ENCODE measurements around the gene TEX13D.
"Not testable (repeated sequence)": the region's sequence is repeated elsewhere in the genome, so short reads cannot be mapped to it uniquely, and the experiment has no call there.

TEX13D gene

DNA sequence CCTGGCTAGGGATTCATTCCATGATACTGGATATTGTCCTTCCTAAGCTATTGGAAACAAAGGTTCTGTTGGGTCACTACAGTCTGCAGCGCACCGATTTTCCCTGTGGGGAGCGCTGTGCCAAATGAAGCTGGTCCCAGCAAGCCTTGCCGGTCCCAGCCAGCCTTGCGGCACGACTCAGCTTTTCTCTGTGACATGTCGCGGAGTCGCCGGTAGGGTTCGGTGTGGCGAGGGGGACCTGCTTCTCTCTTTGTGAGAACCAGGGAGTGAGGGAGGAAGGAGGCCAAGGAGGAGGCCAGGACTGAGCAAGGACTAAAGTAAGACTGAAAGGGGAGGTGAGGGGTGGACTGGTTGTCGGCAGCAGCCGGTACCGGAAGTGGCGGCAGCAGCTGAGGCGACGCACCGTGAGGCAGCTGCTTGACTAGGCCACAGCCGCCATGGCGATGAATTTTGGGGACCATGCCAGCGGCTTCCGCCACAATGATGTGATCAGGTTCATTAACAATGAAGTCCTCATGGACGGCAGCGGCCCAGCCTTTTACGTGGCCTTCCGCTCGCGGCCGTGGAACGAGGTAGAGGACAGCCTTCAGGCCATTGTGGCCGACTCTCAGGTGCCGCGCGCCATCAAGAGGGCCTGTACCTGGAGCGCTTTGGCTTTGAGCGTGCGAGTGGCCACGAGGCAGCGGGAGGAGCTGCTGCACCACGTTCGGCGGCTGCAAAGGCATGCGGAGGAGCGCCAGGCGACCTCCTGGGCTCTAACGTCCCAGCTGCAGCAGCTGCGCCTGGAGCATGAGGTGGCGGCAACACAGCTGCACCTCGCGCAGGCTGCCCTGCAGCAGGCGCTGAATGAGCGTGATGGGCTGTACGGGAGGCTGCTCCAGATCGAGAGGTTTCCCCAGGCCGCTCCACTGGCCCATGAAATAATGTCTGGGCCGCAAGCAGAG lies at the start of gene TEX13D:
TSS of gene TEX13D (plus strand) at position 180 of the 944 bp plus-strand sequence. CDS start at position 438, 258 bp downstream.
- no peak for DNase-seq (ENCODE audit: low read depth)
- no peak within 1 kb of the TSS for H3K4me3 ChIP-seq (ENCODE audit: low read depth, low read length)

DNA sequence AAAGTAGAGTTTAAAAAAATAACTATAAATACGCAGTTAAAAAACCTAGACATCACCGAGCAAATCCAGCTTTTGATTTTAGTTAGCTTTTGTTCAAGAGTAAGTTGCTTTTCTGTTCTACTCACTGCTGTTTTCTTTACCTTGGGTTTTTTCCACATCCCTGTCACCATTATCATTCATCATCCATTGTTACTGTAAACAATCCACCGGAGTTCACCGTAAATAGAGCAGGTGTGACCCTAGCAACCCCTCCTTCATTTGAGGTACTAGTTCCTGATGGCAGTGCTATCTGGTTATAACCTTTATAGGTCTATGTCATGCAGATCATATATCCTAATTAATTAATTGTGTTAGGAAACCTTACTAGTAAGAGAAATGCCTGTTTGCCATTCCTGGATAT lies 43.0 kb upstream of the TEX13D start:
- no peak overlapping the region for H3K4me3 ChIP-seq (ENCODE audit: low read depth, low read length)
- no peak for DNase-seq (ENCODE audit: low read depth)

DNA sequence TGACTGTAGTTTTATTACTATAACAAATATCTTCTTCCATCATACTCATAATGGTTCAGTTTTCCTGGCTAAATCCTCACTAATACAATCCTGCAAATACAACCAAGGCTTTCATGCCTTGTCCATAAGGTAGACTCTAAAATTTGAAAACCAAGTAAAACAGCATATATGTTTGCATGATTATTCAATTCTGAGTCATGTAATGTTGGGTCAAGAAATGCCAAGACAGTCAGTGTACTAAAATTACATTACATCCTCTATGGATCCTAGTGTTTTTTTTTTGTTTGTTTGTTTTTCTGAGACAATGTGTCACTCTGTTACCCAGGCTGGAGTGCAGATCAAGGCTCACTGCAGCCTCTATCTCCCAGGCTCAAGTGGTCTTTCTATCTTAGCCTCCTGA lies 38.6 kb upstream of the TEX13D start:
- no peak overlapping the region for H3K4me3 ChIP-seq (ENCODE audit: low read depth, low read length)
- DNase-seq (ENCODE audit: low read depth), result no peak

DNA sequence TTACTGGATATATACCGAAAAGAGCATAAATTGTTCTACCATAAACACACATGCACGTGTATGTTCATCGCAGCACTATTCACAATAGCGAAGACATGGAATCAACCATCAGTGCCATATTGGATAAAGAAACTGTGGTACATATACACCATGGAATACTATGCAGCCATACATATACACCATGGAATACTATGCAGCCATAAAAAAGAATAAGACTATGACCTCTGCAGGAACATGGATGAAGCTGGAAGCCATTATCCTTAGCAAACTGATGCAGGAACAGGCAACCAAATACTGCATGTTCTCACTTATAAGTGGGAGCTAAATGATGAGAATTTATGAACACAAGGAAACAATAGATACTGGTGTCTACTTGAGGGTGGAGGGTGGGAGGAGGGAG lies 33.1 kb upstream of the TEX13D start:
- H3K4me3 ChIP-seq (ENCODE audit: low read depth, low read length); DNase-seq (ENCODE audit: low read depth): not testable (repeated sequence)

DNA sequence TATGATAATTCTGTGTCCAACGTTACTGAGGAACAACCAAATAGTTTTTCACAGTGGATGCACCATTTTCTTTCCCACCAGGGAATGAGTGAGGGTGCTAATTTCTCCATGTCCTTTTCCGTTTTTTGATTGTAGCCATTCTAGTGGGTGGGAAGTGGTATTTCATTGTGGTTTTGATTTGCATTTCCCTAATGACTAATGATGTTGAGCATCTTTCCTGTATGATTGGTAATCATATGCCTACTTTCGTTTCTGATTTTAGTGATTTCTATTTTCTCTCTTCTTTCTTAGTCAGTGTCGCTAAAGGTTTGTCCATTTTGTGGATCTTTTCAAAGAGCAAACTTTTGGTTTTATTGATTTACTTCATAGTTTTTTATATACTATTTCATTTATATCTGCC lies 32.1 kb upstream of the TEX13D start:
- no peak overlapping the region for H3K4me3 ChIP-seq (ENCODE audit: low read depth, low read length)
- no peak for DNase-seq (ENCODE audit: low read depth)

DNA sequence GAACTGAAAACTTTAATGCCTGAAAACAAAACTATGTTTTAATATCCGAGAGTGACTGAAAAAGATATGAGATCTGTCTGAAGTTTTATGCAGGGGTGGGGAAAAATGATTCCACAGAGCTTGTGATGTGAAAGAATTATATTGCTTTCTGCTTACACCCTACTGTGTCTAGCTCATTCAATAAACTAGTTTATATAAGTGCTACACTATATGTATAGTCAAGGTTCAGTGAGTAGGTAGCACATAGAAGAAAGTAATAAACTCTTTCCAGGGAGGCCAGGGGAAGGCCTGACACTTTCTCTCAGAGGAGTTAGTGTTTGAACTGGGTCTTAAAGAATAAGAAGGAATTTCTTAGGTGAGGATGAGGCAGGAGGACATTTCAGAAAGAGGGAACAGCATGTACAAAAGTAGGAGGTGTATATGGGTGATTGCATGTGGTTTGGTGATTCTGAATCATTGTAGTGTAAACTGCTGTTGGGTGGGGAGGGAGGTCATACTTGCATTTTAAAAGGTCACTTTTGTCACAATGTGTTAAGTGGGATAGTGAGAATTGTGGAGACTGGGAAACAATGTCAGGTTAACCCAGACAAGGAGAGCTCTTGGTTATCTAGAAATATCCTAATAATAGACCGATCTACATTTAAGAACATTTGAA lies 25.1 kb upstream of the TEX13D start:
- DNase-seq (ENCODE audit: low read depth), result no peak
- no peak overlapping the region for H3K4me3 ChIP-seq (ENCODE audit: low read depth, low read length)

DNA sequence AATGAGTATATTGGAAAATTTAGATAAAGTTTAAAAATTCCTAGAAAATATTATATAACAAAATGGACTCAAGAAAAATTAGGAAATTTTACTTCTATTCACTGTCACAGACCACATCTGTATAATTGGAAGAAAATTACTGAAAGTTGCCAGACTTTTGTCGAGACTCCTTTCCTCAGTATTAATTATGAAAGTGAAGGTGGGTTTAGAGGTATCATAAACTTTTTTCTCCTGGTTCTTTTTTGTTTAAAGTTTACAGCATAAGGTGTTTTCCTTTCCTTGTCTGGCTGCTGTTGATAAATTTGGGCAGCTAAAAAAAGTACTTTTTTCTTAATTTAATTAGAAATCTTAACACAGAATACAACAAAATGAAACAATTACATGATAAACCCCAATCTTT lies 6.7 kb upstream of the TEX13D start:
- H3K4me3 ChIP-seq (ENCODE audit: low read depth, low read length), result no peak overlapping the region
- DNase-seq (ENCODE audit: low read depth), result no peak

DNA sequence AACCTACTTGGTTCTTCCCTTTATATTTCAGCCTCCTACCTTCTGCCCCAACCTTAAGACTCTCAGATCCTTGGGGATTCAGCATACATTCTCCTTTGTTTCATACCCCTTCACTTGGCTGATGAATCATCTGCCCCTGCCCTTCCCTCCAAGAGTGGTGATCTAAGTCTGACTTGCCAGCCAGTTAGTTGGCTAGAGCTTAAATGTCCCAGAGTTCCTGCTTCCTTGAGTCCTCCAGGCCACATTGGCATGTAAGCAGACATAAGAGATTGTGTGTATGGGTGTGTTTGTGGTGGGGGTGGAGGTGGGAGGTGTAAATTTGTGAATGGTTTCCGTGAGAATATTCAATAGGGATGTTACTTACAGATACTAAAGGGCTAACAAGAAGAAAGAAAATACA lies 3.7 kb upstream of the TEX13D start:
- no peak overlapping the region for H3K4me3 ChIP-seq (ENCODE audit: low read depth, low read length)
- peak; percentile 14 for DNase-seq (ENCODE audit: low read depth)

DNA sequence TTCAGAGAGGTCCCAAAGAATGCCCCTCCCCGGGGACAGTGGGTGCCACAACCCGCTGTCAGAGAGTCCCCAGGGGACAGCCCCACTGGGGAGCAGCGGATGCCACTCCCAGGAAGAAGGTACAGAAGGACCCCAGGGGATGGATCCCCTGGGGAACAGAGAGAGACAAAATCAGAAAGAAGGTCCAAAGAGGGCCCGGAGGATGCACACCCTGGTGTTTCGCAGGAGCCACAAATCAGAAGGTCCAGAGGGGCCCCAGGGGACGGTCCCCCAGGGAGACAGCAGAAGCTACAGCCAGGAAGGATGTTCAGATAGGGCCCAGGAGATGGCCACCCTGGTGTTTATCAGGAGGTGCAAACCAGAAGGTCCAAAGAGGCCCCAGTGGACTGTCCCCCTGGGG lies 1.4 kb downstream of the TEX13D start:
- H3K4me3 ChIP-seq (ENCODE audit: low read depth, low read length), result no peak overlapping the region
- DNase-seq (ENCODE audit: low read depth), result no peak

DNA sequence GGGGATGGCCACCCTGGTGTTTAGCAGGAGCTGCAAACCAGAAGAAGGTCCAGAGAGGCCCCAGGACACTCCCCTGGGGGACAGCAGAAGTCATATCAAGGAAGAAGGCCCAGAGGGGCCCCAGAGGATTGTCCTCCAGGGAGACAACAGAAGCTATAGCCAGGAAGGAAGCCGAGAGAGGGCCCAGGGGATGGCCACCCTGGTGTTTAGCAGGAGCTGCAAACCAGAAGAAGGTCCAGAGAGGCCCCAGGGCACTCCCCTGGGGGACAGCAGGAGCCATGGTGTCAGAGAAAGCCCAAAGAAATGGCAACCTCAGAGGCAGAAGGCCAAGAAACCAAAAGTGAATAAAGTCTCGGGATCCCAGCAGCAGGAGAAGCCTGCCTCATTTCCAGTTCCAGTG lies 2.1 kb downstream of the TEX13D start:
- not testable (repeated sequence) for H3K4me3 ChIP-seq (ENCODE audit: low read depth, low read length); DNase-seq (ENCODE audit: low read depth)

DNA sequence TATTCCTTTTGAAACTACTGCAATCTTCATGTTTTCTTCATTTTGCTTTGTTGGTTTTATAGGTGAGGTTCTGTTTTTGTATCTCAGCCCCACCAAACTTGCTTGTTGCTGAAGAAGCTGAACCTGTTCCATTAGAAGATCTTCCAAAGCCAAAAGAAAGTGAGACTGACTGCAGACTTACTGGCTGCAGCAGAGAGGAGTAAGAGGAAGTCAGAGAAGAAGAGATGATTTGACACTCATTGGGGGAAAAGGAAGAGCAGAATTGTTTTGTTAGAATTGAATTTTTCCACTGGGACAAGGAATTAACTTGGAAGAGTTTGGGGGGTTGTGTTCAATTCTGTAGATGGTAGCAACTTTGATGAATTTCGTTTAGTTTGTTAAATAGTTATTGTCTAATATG lies 3.1 kb downstream of the TEX13D start:
- H3K4me3 ChIP-seq (ENCODE audit: low read depth, low read length), result no peak overlapping the region
- no peak for DNase-seq (ENCODE audit: low read depth)

DNA sequence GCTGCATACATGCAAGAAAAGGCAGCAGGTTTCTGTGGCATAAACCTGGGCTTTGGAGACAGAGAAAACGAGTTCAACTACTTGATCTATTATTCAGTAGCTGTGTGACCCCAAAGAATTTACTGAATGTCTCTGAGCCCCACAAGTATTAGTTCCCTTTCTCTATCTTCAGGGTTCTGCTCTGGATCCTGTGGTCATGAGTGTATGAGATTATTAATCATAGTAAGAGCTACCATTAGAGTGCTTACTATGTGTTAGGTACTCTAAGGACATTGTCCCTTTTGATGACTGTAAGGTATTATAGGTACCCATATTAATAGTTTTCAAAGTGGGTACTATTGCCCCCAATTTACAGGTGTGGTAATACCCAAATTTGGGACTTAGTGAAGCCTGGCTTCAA lies 5.5 kb downstream of the TEX13D start:
- DNase-seq (ENCODE audit: low read depth), result no peak
- no peak overlapping the region for H3K4me3 ChIP-seq (ENCODE audit: low read depth, low read length)

DNA sequence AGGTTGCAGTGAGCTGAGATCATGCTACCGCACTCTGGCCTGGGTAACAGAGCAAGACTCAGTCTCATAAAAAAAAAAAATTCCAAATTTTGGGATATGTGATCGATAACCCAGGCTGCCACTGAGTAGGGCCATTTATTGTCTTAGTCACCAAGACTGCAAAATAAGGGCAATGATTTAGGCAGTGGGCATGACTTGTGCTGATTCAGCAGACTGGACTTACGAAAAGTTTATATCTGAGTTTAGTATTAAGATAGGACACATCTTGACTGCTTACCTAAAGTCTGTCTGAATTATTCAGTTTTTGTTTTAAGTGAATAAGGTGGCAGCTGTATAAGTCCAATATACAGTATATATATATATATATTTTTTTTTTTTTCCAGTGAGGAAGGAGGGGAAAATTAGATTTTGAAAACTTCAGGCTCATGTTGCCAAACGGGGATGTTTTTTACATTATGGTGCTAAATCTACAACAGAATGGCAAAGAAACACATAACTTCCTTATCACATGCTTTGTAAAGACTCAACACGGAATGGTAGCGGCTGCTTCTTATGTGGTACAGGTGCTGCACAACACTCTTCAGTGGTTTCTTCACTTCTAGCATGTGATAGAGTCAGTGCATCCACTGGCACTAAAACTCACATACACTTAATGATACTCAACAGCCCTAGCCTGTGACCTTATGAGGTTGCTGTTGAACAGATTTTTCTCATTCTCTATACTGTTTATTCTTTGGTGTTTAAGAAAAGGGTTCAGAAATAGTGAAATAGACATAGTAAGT lies 6.5 kb downstream of the TEX13D start:
- no peak for DNase-seq (ENCODE audit: low read depth)
- H3K4me3 ChIP-seq (ENCODE audit: low read depth, low read length), result no peak overlapping the region

DNA sequence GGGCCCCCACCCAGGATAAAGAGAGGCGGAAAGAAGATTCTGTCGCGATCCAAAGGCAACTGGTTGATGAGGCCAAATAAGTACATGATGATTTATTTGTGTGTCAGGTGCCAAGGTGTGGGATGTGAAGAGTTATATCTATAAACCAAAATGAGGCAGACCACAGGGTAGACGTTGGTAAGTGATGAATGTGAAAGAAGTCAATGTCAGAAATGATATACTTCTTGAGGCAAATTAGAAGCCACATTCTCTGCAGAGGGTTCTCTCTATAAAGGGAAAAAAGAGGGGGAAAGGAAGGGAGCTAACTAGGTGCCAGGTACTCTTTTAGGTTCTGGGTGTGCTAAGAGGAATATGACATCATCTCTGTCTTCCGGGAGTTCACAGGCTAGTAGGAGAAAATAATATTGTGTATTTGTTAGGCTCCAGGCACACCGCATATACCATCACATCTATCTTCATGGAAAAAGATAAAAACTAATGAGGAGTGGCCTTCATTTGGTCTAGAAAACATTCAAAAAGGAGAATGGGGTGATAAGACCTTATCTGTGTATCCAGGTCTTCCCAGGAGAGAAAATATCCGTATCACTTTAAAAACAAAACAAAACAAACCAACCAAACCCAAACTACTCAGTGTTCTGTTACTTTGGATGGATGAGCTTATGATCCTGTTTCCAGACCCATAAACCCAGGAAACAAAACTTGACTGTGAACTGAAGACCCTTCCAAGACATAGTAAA lies 9.1 kb downstream of the TEX13D start:
- DNase-seq (ENCODE audit: low read depth), result no peak
- no peak overlapping the region for H3K4me3 ChIP-seq (ENCODE audit: low read depth, low read length)

DNA sequence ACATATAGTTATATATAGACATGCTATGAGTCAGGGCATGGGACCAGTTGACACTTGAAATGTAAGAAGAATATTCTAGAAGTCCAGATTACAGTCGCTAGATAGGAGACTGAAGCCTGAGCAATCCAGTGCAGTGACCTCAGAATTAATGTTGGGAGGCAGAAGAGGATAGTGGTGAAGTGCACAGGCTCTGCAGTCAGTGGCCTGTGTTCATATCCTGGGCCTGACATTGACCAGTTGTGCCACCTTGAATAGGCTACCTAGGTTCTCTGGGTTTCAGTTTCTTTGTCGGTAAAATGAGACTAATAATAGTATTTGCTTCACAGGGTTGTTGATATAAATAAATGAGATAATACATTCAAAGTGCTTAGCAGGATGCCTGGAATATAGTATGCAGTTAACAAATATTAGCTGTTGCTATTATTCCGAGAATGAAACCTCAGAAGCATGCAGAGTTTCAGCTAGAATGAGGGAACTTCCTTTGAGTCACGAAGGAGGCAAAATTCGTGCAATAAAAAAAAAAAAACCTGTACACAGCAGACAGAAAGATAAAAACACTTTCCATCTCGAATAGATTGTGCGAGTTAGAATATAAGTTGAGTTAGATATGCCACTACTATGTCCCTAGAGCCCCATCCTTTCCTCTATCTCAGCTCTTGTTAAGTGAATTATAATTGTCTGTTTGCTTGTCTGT lies 9.9 kb downstream of the TEX13D start:
- no peak for DNase-seq (ENCODE audit: low read depth)
- no peak overlapping the region for H3K4me3 ChIP-seq (ENCODE audit: low read depth, low read length)

DNA sequence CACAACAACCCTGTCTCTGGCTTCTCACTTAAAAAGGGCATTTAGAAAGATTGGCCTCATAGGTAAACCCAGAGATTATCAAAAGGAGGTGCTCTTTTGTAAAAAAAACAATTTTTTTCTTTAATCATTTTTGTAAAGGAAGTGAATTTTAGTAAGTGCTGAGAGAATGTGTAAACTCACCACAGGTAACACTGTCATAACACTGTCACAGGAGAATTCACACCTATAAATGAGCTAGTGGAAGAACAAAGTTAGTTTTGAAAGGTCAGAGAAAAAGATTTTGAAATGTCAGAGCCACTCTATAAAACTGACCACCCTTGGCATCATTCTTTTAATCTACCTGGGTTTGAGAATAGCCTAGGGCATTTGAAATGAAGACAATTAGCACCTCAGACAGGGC lies 10.6 kb downstream of the TEX13D start:
- no peak for DNase-seq (ENCODE audit: low read depth)
- no peak overlapping the region for H3K4me3 ChIP-seq (ENCODE audit: low read depth, low read length)

DNA sequence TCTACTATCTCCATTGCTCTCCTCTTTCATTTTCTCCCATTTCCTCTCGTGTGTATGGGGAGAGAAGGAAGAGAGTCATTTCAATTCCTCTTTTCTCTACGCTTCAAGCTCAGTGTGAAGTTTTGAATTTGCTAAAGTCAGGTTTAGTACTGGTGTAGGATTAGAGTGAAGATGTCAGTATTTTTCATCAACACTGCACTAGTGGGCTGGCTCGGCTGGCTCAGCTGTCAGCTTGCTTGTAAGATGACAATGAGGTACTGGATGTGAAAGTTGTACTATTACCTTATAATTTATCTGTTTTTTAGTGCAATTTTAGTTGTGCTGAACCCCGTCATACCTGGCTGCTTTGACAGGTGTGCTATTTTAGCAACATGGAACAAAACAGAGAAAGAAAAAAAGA lies 11.8 kb downstream of the TEX13D start:
- H3K4me3 ChIP-seq (ENCODE audit: low read depth, low read length), result no peak overlapping the region
- DNase-seq (ENCODE audit: low read depth), result no peak

DNA sequence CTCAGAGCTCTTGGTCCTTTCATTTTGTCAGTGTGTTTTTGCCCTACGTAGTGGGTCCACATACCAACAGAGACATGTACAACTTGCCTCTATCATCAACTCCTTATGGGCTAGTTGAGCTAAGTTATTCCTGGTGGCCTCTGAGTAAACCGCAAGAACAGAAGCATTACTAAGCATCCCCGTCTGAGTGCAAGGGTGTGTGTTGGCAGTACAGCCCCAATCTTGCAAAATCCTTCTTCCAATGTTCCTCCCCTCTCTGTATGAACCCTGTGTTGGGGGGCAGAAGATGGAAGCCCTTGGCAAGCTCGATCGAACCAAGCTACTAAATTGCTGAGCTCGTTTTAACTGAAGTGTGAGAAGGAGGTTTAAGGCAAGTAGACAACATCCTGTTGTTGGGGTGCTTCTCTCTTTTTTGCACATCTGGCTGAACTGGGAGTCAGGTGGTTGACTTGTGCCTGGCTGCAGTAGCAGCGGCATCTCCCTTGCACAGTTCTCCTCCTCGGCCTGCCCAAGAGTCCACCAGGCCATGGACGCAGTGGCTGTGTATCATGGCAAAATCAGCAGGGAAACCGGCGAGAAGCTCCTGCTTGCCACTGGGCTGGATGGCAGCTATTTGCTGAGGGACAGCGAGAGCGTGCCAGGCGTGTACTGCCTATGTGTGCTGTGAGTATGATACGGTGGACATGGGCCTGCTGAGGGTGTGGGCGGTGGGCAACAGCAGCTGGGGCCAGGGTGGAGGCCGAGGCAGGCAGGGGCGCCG lies 13.8 kb downstream of the TEX13D start, which contains the start of gene SH2D1A:
TSS of gene SH2D1A (plus strand) at position 447 of the 760 bp plus-strand sequence. CDS start at position 527, 80 bp downstream.
- no peak for DNase-seq (ENCODE audit: low read depth)
- no peak within 1 kb of the TSS for H3K4me3 ChIP-seq (ENCODE audit: low read depth, low read length)
